AG10803 (cell line): ENCODE results near the gene ZNF3.
A peak's percentile ranks its signal among the peaks of the same experiment; 100 is the strongest.

ENCODE experiments used
- DNase-seq: peaks from one replicate; pipeline ENCODE4 v3.0.0; 2010; ENCODE audit warnings: low read depth
- H3K4me3 ChIP-seq: 2 replicates; pipeline ENCODE4 v1.5.1; 2011; ENCODE audit warnings: mild to moderate bottlenecking, low read length, control low read depth
- TF ChIP-seq, protein P1 (sequence below): conservative IDR thresholded peaks from 2 replicates; pipeline ENCODE4 v1.5.1; 2011; ENCODE audit warnings: mild to moderate bottlenecking, low read length, control low read depth, inconsistent platforms

Gene ZNF3

DNA sequence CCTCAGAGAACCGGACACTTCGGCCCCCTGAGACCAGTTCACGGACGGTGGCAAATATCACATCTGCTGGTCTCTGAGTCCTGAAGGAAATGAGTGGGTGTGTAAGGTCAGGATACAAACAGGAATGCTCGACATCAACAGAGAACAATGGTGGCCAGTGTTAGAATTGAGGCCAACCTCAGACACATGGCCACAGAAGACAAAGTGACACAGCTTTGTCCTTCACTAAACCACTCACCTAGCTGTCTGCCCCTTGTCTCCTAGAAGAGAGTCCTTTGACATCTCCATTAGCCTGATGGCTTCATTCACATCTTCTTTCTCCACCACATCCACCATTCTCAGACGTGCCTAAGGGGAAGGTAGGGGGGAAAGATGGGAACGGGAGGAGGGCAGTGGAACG, 11.5 kb upstream of the ZNF3 start:
- no peak overlapping the region for H3K4me3 ChIP-seq
- TF ChIP-seq, protein P1, sequence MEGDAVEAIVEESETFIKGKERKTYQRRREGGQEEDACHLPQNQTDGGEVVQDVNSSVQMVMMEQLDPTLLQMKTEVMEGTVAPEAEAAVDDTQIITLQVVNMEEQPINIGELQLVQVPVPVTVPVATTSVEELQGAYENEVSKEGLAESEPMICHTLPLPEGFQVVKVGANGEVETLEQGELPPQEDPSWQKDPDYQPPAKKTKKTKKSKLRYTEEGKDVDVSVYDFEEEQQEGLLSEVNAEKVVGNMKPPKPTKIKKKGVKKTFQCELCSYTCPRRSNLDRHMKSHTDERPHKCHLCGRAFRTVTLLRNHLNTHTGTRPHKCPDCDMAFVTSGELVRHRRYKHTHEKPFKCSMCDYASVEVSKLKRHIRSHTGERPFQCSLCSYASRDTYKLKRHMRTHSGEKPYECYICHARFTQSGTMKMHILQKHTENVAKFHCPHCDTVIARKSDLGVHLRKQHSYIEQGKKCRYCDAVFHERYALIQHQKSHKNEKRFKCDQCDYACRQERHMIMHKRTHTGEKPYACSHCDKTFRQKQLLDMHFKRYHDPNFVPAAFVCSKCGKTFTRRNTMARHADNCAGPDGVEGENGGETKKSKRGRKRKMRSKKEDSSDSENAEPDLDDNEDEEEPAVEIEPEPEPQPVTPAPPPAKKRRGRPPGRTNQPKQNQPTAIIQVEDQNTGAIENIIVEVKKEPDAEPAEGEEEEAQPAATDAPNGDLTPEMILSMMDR: no peak
- no peak for DNase-seq

DNA sequence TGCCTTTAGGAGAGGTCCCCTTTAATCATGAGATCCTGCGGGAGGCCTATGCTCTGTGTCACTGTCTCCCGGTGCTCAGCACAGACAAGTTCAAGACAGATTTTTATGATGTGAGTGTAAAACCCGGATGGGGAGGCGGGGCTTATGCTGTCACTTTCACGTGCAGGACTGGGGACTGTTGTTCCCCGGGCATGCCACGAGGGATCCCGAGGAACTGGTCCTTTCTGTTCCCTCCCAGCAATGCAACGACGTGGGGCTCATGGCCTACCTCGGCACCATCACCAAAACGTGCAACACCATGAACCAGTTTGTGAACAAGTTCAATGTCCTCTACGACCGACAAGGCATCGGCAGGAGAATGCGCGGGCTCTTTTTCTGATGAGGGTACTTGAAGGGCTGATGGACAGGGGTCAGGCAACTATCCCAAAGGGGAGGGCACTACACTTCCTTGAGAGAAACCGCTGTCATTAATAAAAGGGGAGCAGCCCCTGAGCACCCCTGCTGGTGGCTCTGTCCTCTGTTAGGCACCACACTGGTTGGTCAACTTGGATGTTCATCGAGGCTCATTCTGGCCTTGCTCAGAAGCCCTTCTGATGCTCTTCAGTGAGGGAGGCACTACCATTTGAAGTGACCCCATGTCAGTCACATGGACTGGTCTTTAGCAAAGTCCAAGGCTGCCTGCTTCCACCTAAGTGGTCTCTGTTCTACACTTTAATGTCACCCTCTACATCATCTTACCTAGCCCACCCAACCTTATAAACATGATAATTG, 10.1 kb upstream of the ZNF3 start:
- no peak for DNase-seq
- TF ChIP-seq, protein P1: no peak
- H3K4me3 ChIP-seq: no peak overlapping the region

DNA sequence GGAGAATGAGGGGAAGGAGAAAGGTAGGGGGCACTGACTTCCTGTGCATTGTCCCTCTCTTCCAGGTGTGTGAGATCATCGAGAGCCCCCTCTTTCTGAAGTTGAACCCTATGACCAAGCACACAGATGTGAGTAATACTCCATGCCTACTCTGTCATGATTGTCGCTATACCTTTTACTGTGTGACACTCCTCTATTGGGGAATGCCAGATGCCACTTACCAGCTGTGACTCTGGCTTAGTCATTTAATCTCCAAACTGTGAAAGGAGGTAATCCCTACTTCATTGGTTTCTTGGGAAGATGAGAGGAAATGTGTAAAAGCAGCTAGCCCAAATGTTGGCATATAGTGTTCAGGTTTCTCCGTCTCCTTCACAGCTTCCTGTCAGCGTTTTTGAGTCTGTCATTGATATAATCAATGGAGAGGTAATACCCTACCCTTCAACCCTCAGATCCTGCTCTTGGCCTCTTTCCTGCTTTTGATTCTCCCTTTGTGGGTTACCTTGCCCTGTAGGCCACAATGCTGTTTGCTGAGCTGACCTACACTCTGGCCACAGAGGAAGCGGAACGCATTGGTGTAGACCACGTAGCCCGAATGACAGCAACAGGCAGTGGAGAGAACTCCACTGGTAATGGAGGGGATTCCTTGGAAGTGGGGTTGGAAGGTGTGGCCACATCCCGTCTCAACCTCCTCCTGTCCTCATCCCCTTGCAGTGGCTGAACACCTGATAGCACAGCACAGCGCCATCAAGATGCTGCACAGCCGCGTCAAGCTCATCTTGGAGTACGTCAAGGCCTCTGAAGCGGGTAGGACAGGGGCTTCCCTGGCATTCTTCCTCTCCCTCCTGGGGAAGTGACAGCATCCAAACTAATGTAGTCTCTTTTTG, 9.2 kb upstream of the ZNF3 start:
- DNase-seq: no peak
- TF ChIP-seq, protein P1: no peak

DNA sequence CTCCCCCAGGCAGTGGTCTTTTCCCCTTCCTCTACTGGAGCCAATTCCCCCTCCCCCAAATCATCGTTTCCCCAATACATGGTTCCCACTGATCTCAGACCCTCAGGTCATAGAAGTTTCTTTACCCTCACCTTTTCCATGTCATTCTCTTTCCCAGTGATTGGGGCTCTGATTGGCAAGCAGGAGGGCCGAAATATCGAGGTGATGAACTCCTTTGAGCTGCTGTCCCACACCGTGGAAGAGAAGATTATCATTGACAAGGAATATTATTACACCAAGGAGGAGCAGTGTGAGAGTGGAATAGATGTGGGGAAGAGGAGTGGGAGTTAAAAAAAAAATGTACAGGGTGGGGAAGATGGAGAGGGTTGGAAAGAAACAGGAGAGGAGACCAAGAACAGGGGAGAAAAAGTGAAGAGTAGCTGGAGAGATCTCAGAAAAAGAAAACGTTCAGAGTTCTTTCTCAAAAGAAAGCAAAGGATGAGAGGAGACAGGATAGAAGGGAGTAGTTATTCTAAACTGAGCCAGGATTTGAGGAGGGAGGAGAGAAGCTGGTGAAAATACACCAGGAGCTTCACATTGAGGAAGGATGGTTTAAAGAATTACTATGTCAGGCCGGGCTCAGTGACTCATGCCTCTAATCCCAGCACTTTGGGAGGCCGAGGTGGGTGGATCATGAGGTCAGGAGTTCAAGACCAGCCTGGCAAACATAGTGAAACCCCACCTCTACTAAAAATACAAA, 8.1 kb upstream of the ZNF3 start:
- peak overlapping the region; percentile 93 for H3K4me3 ChIP-seq
- TF ChIP-seq, protein P1: no peak
- peak; percentile 22 for DNase-seq

More for the DNA sequence above, 9.2 kb upstream of the ZNF3 start:
- H3K4me3 ChIP-seq: no peak overlapping the region

DNA sequence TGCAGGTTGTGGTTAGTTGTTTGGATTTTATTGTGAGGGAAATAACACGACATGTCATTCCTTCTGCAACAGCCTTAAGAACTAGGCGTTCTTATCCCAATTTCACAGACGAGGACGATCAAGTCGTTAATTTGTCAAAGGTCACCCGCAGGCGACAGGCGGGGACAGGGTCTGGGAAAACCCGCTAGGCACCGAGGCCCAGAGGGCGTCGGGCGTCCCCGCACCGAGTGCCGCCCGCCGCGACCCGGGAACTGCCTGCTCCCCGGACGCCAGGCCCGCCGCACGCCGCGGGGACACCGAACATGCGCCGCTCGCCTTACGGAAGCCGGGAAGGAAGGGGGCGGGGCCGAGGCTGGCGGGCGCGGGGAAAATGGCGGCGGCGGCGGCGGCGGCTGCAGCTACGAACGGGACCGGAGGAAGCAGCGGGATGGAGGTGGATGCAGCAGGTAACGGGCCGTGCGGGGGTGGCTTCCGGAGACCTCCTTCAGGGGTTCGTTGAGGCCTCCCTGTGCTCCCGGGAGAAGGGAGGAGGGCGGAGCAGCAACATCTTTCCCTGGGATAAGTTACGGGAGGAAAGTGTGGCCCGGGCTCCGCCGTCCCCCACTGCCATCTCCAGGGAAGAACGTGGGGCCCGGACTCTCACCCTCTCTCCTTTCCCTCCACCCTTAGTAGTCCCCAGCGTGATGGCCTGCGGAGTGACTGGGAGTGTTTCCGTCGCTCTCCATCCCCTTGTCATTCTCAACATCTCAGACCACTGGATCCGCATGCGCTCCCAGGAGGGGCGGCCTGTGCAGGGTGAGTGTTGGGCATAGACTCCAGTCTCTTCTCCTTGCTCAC, 7.3 kb upstream of the ZNF3 start, which contains the start of gene COPS6:
Gene COPS6 (plus strand): TSS at position 349 of the 837 bp plus-strand sequence. CDS start 22 bp downstream, at position 371.
- H3K4me3 ChIP-seq: peak within 1 kb of the TSS; percentile 93
- DNase-seq: peak; percentile 78
- TF ChIP-seq, protein P1: no peak

DNA sequence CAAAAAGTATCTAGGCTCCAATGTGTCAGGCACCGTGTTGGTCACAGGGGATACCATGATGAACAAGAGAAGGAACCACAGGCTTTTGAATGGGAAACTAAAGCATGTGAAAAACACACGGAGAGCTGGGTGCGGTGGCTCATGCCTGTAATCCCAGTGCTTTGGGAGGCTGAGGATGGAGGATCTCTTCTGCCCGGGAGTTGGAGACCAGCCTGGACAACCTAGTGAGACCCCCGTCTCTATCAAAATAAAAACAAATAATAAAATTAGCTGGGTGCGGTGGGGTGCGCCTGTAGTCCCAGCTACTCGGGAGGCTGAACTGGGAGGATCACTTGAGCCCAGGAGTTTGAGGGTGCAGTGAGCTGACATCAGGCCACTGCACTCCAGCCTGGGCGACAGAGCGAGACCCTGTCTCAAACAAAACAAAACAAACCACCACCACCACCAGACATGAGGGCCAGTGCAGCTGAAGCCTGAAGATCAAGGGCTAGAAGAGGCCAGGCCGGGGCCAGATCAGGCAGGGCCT, 6.6 kb upstream of the ZNF3 start:
- TF ChIP-seq, protein P1: no peak
- DNase-seq: no peak
- H3K4me3 ChIP-seq: peak overlapping the region; percentile 93
